Anterior cingulate cortex (tissue), 58 donors: ENCODE measurements around the gene CHD6.
A peak's percentile ranks its signal among the peaks of the same experiment; 100 is the strongest.

Experiments
- DNase-seq, 58 donors: peaks; one replicate each; lab custom pipeline; 2025; lab: John Stamatoyannopoulos, UW

Gene CHD6

GRCh38 chr20:41408156-41408794 is 209.9 kb downstream of the CHD6 start:
- no peak for DNase-seq

- peak in 3 of 58 donors; percentile 10 to 28 (median 13) for DNase-seq
Observed at GRCh38 chr20:41407607-41408006, 210.6 kb downstream of the CHD6 start.

GRCh38 chr20:41406896-41407444 is 211.2 kb downstream of the CHD6 start:
- no peak for DNase-seq

- no peak for DNase-seq
Observed at GRCh38 chr20:41406353-41406752, 211.8 kb downstream of the CHD6 start.

GRCh38 chr20:41405436-41405835 is 212.7 kb downstream of the CHD6 start:
- DNase-seq: no peak

GRCh38 chr20:41403604-41404003 is 214.6 kb downstream of the CHD6 start:
- DNase-seq: no peak

GRCh38 chr20:41398408-41398807 is 219.8 kb downstream of the CHD6 start:
- DNase-seq: no peak

- DNase-seq: no peak
Observed at GRCh38 chr20:41395667-41396664, 222.2 kb downstream of the CHD6 start.

GRCh38 chr20:41394931-41395666 is 223.1 kb downstream of the CHD6 start:
- DNase-seq: peak in 2 of 58 donors; percentile 21 to 36

- DNase-seq: no peak
Observed at GRCh38 chr20:41394081-41394480, 224.1 kb downstream of the CHD6 start.

GRCh38 chr20:41393705-41394066 is 224.5 kb downstream of the CHD6 start:
- DNase-seq: peak in 19 of 58 donors; percentile 5 to 79 (median 28)

GRCh38 chr20:41392871-41393704 is 225.1 kb downstream of the CHD6 start:
- DNase-seq: peak in 45 of 58 donors; percentile 9 to 78 (median 40)

- DNase-seq: no peak
Observed at GRCh38 chr20:41392295-41392694, 225.9 kb downstream of the CHD6 start.

GRCh38 chr20:41391587-41392001 is 226.6 kb downstream of the CHD6 start:
- no peak for DNase-seq

- no peak for DNase-seq
Observed at GRCh38 chr20:41390889-41391288, 227.3 kb downstream of the CHD6 start.

GRCh38 chr20:41387444-41387851 is 230.7 kb downstream of the CHD6 start:
- DNase-seq: no peak

GRCh38 chr20:41386502-41387427 is 231.4 kb downstream of the CHD6 start:
- DNase-seq: no peak

GRCh38 chr20:41382791-41383305 is 235.3 kb downstream of the CHD6 start:
- DNase-seq: no peak
